Measurements from ENCODE around the gene MOB2.

MOB2 gene

GRCh38 chr11:1493650-1494244 lies 7.2 kb upstream of the MOB2 start:
- no peak for DNase-seq (ENCODE audit: low read depth in 2 of 2)
- no peak for TF ChIP-seq CTCF (IDR thresholded peaks at IDR 0.05; ENCODE audit: low read depth, low read length)
- H3K4me3 ChIP-seq (replicated peaks in 1 of 2; ENCODE audit: low read depth in 2 of 2, low read length in 2 of 2): no peak overlapping the region

- H3K4me3 ChIP-seq (replicated peaks in 1 of 2; ENCODE audit: low read depth in 2 of 2, low read length in 2 of 2): no peak overlapping the region
- no peak for DNase-seq (ENCODE audit: low read depth in 2 of 2)
- TF ChIP-seq CTCF (IDR thresholded peaks at IDR 0.05; ENCODE audit: low read depth, low read length): no peak
These were observed 4.8 kb upstream of the MOB2 start for GRCh38 chr11:1491379-1491778.

- no peak for DNase-seq (ENCODE audit: low read depth in 2 of 2)
- no peak for TF ChIP-seq CTCF (IDR thresholded peaks at IDR 0.05; ENCODE audit: low read depth, low read length)
- no peak overlapping the region for H3K4me3 ChIP-seq (replicated peaks in 1 of 2; ENCODE audit: low read depth in 2 of 2, low read length in 2 of 2)
These were observed 4.1 kb upstream of the MOB2 start for GRCh38 chr11:1490651-1491050.

GRCh38 chr11:1488575-1489180 lies 2.1 kb upstream of the MOB2 start:
- no peak for DNase-seq (ENCODE audit: low read depth in 2 of 2)
- TF ChIP-seq CTCF (IDR thresholded peaks at IDR 0.05; ENCODE audit: low read depth, low read length): no peak

GRCh38 chr11:1487851-1488574 lies 1.4 kb upstream of the MOB2 start:
- no peak for TF ChIP-seq CTCF (IDR thresholded peaks at IDR 0.05; ENCODE audit: low read depth, low read length)
- no peak for DNase-seq (ENCODE audit: low read depth in 2 of 2)
- no peak overlapping the region for H3K4me3 ChIP-seq (replicated peaks in 1 of 2; ENCODE audit: low read depth in 2 of 2, low read length in 2 of 2)

More at GRCh38 chr11:1488575-1489180, 2.1 kb upstream of the MOB2 start:
- H3K4me3 ChIP-seq (replicated peaks in 1 of 2; ENCODE audit: low read depth in 2 of 2, low read length in 2 of 2): no peak overlapping the region

- DNase-seq (ENCODE audit: low read depth in 2 of 2): no peak
- TF ChIP-seq CTCF (IDR thresholded peaks at IDR 0.05; ENCODE audit: low read depth, low read length): no peak
- H3K4me3 ChIP-seq (replicated peaks in 1 of 2; ENCODE audit: low read depth in 2 of 2, low read length in 2 of 2): no peak overlapping the region
These were observed 692 bp upstream of the MOB2 start for GRCh38 chr11:1487091-1487850.

Measured in cardiac fibroblast (primary cell).